H1 (cell line): Measurements from ENCODE around the gene SLPI. TPM values are rescaled to one million over a fixed set of nuclear protein-coding genes. Genes with fewer than 3 reads are reported as not detected.

Experiments used
- TBP ChIP-seq: IDR thresholded peaks from 2 replicates; pipeline ENCODE4 v1.6.1; 2011; ENCODE audit warnings: low read depth, low read length, improper control_type of control experiment
- TCF12 ChIP-seq: IDR thresholded peaks from 2 replicates; pipeline ENCODE4 v1.6.1; 2011; ENCODE audit warnings: low read depth, mild to moderate bottlenecking, low read length
- polyA plus RNA-seq, 7 experiments: library from polyadenylated mRNA; depleted of rRNA in 3 of 7; stranded (reverse) in 5 of 7; unstranded in 2 of 7; fragments of >200 nt in 5 of 7; fragments of 200-250 nt in 2 of 7; gene quantifications; 1 replicate in 5 of 7; 2 replicates in 1 of 7; 4 replicates in 1 of 7; pipeline versions ENCODE4 v1.2.1 to v1.2.3, GENCODE V29; 2011 to 2013; ENCODE audit warnings: missing spikeins in 2 of 7, mixed read lengths in 2 of 7
- total RNA-seq: library from RNA; stranded (reverse); fragmentation: NEBNext Ultra II Directional; extraction: Animal tissue kit (Norgen Biotek cat#: 25700); gene quantifications from 2 replicates; pipeline ENCODE4 v1.2.1, GENCODE V29; 2021

SLPI gene
- total and polyA plus RNA-seq, 2 of the 8 experiments (the other 6 are each of a cell fraction or from before 2014, with no cell fraction given) = not detected

DNA sequence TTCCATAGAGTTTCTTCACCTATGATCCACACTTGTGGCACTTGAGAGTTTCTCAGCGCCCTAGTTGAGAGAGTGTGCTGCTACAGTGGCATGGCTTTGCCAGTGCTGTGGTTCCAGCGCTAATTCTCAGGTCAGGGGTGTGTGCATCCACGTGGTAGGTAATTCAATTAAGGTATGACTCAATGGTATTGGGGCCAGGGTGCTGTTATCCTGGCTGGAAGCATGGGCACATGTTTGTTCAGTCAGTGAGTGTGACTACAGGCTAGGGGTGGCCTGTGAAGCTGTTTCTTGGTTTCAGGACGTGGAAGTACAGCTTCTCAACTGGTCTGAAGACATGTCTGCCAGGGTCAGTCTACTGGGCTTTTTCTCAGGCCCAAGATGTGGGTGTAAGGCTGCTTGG lies 36.2 kb downstream of the SLPI start (continued):
- no peak for TF ChIP-seq TCF12
- TF ChIP-seq TBP = no peak
